GM15510 (cell line): ENCODE measurements around the gene CSNK1D.

Experiments used
- POLR2A ChIP-seq: IDR thresholded peaks from 3 replicates; pipeline ENCODE4 v1.6.1; 2011; ENCODE audit warnings: borderline replicate concordance; ENCODE audit not compliant: insufficient read length; ENCODE audit errors: extremely low read depth

The CSNK1D gene

DNA sequence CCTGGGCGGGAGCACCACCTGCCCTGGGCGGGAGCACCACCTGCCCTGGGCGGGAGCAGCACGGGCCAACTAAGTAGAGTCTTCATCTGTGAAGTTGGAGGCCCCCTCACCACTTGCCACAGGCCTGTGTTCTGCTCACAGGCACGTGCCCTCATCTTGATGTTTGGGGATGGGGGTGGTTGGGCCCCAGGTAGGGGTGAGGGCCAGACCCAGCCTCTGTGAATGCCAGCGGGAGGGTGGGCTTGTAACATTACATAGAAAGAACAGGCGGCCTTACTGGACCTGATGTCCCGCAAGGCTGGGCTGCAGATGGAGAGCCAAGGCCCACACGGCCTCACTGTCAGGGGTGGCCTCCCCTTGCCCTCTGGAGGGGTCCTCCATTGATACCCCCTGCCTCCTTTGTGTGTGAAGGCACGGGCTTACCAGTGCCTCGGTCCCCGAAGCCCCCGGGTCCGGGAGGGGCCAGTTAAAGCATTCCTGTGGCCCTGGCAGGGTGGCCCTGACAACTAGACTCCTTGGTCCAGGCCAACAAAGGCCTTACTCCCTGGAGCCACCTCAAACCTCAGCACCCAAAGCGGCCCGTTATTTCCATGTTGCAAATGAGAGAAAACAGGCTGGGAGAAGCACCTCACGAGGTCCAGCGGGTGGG, 45.7 kb downstream of the CSNK1D start:
- TF ChIP-seq POLR2A: no peak

DNA sequence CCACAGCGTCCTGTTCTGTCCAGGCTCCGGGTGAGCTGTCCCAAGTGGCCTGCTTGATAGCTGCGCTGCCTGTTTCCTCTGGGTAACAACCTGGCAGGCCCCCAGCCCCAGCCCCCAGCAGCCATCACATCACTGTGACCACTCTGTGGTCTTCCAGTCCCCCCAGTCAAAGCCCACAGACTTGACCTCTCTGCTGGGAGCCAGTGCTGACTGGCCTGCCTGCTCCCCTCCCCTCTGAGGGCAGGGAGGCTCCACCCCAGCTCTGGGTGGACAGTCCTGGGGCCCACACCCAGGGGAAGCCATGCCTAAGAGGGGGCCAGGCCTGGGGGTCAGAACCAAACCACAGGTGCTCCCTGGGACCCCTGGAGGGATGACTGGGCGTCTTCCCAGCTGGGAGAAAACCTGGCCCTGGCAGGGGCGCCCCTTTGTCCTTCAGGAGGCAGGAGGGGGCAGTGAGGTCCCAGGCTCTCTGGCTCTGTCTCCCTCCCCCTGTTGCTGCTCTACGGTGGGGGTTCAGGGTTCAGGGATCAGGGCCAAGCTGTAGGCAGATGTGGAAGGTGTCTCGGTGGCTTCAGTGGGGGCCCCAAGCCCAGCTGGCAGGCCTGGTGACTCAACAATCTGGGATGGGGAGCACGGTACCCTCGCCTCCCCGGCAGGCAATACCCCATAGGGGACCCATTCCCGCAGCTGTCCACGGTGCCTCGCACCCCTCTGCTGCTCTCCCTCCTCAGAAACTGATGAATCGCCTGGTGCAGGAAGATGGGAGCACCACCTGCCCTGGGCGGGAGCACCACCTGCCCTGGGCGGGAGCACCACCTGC, 46.5 kb downstream of the CSNK1D start:
- TF ChIP-seq POLR2A: no peak

DNA sequence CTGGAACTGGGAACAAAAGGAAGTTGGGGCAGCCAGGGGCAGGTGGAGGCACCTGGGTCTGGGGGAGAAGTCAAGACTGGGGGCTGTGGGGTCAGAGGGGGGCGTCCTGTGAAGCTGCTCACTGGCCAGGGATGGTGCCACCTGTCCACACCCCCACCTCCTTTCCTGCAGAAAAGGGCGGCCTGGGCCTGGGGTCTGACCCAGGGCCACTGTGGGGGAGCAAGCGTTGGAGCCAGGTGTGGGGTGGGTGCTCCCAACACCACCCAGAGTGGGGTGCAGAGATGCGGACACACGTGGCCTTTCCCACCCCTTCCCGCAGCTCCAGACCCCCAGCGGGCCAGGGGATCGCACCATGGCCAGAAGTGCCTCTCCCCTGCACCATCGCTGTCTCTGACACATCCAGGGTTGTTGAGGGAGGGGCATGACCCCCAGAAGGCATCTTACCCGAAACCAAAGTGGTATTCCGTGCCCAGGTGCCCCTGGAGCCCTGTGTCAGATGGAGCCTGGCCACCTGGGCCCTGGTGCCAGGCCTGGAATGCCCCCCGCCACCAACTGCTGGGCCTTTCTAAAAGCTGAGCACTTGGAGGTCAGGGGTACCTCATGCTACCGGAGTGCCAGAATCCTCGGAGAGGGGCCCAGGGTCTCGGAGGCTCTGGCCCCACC, 47.2 kb downstream of the CSNK1D start:
- TF ChIP-seq POLR2A: no peak

DNA sequence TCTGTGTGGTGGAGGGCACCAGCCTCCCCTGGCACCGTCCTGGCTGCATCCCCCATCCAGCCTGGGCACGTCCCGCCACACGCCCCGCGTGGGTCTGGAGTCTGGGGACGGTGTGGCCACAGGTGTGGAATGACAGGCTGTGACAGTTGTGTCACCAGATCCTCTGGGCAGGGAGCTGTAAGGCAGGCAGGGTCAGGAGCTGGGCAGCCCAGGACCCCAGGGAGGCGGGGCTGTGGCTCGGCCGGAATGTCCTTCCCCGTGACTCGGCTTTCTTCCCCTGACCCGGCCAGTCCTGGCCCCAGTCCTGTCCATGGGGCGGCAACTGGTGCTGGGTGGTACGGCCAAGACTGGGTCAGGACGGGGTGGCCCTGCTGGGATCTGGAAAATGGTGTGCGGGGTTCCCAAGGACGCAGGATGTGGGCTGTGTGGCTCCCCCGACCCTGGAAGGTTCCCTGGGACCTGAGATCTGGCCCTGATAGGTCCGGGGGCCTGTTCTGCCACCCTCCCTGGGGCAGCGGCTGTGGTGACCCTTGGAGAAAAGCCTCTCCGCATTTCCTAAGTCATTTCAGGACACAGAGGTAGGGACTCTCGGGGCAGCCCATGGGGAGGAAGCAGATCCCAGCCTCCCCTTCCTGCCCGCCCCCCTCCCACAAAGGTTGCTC, 48.0 kb downstream of the CSNK1D start:
- no peak for TF ChIP-seq POLR2A

DNA sequence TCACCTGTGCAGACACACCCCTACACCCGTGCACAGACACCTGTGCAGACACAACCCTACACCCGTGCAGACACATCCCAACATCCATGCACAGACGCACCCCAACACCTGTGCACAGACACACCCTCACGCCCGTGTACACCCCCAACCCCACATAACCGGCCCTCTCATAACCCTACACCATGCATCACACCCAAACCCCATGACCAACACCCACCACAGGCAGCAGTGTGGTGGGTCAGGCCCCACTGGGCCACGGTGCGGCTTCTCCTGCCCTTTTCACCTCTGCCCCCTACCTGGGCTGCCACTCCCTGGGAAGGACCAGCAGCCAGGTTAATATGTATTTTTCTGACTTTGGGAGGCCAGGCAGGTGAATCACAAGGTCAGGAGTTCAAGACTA, 48.8 kb downstream of the CSNK1D start:
- no peak for TF ChIP-seq POLR2A

DNA sequence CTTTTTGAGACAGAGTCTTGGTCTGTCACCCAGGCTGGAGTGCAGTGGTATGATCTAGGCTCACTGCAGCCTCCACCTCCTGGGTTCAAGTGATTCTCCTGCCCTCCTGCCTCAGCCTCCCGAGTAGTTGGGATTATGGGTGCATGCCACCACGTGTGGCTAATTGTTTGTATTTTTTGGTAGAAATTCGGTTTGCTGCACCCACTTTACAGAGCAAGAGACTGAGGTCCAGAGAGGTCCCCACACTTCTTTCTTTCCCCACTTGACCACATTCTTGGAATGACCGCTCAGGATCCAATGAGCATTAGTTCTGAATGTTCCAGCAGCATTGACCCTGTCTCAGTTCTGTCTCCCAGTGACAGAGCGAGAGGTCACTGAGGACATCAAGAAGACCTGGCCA, 50.0 kb downstream of the CSNK1D start:
- no peak for TF ChIP-seq POLR2A

DNA sequence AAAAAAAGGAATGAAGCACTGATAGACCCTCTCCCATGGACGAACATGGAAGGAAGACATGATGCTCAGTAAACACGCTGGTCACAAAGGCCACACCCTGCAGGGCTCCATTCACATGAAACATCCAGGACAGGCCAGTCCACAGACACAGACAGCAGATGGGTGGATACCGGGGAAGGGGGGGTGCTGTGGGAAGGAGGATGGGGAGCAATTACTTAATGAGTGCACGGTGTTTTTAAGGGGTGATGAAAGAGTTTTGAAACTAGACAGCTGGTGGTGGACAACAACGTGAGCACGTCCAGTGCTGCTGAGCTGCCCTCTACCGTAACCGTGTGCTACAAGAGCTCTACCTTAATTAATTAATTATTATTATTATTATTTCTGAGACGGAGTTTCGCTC, 50.7 kb downstream of the CSNK1D start:
- TF ChIP-seq POLR2A: no peak

DNA sequence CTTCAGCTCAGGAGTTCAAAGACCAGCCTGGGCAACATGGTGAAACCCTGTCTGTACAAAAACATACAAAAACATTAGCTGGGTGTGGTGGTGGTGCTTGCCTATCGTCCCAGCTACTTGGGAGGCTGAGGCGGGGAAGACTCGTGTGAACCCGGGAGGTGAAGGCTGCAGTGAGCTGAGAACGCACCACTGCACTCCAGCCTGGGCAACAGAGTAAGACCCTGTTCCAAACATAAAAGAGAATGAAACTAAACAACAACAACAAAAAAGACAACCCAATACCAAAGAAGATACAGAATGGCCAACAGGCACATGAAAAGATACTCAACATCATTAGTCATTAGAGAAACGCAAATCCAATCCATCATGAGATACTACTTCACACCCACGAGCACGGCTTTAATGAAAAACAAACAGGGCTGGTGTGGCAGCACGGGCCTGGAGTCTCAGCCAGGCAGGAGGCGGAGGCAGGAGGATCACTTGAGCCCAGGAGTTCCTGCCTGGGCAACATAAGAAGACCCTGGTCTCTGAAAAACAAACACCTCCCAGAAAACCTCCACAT, 52.1 kb downstream of the CSNK1D start:
- no peak for TF ChIP-seq POLR2A

DNA sequence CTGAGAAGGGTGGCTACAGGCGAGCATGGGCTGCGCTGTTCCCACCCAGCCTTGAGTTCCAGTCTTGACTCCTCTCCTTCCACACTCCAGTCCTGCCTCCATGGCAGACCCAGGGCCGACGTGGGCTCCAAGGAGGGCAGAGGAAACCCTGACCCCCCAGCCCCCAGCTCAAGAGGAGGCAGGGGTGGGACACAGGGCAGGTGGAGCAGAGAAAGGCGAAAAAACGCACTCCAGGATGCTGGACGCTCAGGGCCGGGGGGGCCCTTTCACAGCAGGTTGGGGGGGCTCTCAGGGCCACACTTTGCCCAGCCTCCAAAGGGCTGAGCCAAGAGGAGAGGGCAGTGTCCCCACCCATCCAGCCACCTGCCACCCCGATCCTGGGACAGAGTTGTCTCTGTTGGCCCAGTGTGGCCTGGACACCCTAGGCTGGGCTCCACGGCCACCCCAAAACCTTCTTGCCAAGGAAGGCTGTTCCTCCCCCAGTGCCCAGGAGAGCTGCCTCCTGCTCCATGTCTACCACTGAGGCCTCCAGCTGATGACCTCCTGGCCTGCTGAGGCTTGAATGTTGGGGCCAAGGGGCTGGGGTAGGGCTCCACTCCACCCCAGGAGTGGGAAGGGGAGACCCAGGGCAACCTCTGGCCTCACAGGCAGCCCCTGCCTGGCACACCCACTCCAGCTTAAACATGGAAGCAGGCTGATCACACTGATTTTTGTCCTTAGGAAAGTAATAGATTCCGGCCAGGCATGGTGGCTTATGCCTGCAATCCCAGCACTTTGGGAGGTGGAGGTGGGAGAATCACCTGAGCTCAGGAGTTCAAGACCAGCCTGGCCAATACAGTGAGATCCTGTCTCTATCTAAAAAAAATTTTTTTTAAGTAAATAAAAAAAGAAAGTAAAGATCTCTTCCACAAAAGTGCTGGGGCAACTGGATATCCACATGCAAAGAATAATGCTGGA, 53.5 kb downstream of the CSNK1D start:
- TF ChIP-seq POLR2A: no peak

DNA sequence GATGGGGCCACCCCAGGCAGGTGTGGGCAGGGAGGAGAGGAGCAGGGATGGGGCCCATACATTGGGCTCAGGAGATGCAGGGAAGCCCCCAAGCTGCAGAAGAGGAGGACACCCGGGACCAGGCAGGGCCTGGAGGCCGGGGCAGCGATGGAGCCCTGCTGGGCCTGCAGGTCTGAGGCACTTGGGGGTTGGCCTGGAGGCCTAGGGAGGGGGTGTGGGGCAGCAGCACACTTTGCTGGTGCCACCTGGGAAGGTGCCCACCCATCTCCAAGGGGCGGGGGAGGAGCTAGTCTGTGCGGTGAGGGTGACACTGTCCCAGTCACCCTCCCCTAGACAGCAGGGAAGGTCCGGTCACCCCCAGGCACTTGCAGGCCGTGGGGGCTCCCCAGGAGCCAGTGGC, 54.4 kb downstream of the CSNK1D start:
- TF ChIP-seq POLR2A: no peak

DNA sequence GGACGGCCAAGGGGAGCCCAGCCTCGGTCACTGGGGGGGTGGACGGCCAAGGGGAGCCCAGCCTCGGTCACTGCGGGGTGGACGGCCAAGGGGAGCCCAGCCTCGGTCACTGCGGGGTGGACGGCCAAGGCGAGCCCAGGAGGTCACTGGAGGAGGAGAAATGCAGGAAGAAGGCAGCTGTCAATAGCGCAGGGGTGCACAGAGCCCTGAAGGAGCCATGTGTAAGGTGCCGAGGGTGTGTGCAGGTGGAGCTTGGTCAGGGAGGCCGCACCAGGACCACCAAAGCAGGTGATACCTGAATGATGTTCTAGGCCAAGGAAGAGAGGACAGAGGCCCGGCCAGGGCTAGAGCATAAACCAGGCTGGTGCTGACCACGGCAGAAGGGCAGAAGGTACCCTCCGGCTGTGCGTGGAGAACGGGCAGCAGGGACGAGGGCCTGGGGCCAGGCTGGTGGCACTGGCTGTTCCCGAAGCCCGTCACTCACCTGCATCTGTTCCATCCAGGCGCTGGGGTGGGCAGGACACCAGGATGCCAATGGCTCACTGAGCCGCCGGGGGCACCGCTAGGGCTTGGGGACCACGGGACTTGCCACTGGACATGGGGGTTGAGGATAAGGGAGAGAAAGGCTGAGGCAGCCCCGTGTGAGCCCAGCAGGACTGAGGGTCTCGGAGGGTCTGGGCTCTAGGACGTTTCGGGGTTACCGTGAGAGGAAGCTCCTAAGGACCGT, 55.0 kb downstream of the CSNK1D start:
- TF ChIP-seq POLR2A: no peak

DNA sequence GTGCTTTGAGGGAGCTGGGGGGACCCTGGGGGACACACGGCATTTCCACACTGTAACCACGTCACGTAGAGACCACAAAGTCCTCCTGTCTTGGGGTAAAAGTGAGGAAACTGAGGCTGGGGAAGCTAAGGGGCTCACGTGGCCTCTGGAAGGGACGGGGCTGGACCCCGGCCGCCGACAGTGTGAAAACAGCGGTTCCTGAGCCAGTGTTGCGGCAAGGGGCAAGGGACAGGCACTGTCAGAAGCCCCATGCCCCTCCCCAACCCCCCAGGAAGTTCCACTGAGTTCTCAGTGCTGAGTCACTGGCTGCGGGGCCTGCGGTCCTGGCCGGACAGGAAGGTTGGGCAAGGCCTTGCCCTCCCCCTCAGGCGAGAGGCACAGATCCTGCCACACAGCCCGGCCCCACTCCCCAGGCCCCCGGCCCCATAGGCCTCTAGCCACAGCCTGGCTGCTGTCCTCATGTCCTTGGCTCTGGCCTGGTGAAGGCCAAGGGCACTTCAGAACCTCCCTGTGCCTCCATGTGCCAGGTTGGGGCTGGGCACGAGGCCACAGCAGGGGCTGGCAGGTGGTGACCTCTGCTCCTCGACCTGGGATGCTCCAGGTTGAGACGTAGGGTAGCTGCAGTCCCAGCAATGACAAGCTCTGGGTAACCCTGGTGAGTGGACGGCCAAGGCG, 55.8 kb downstream of the CSNK1D start:
- TF ChIP-seq POLR2A: no peak

DNA sequence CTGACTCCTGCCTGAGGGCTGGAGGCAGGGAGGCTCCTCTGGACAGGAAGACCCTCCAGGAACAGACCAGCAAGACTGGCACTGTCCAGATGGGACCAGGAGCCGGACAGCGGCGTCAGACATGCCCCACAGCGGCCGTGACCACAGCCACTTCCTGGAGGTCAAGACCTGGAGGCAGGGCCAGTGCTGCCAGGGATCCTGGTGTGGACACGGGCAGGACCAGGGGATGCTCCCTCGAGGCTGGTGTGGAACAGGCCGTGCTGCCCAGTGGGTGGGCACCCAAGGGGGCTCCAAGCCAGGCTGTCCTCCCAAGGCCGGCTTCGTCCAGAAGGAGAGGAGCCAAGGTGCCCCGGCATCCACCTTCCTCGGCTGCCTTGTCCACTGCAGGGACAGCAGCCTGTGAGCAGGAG, 56.4 kb downstream of the CSNK1D start:
- TF ChIP-seq POLR2A: no peak
